BJ (cell line): Measurements from ENCODE around the gene HSDL2. TPM values are rescaled to one million over a fixed set of nuclear protein-coding genes. Genes with fewer than 3 reads are reported as not detected.

Experiments used
- CTCF ChIA-PET: fragments of 350-600 bp; formaldehyde crosslinking; extraction: SDS; loops from one replicate; lab custom pipeline; 2021; ENCODE audit warnings: antibody characterized with exemption, inconsistent platforms; lab: Yijun Ruan, JAX
- POLR2A ChIA-PET: fragments of 300-600 bp; sonication (Branson Sonifier 250); formaldehyde crosslinking; extraction: SDS; loops from one replicate; lab custom pipeline; 2021; ENCODE audit warnings: antibody characterized with exemption; lab: Charles Lee
- DNase-seq: peaks from one replicate; pipeline ENCODE4 v3.0.0-alpha.2; 2011; ENCODE audit warnings: low read depth
- H3K27me3 ChIP-seq: 2 replicates; pipeline ENCODE4 v1.6.0; 2011; ENCODE audit warnings: low read length; ENCODE audit not compliant: control insufficient read depth, insufficient read depth
- H3K36me3 ChIP-seq: 2 replicates; pipeline ENCODE4 v1.5.1; 2011; ENCODE audit warnings: low read length; ENCODE audit not compliant: control insufficient read depth, insufficient read depth
- H3K4me3 ChIP-seq: 2 replicates; pipeline ENCODE4 v1.5.1; 2011; ENCODE audit warnings: low read depth, mild to moderate bottlenecking, control low read depth, low read length
- CTCF ChIP-seq: IDR thresholded peaks from 2 replicates; pipeline ENCODE4 v1.5.1; 2011; ENCODE audit warnings: low read depth, mild to moderate bottlenecking, control low read depth, inconsistent platforms, low read length, moderate library complexity; ENCODE audit not compliant: insufficient read depth
- polyA plus RNA-seq: library from polyadenylated mRNA; depleted of rRNA; stranded (reverse); fragments of >200 nt; gene quantifications from 2 replicates; pipeline ENCODE4 v1.2.3, GENCODE V29; 2011

HSDL2 gene
- polyA plus RNA-seq, 1 experiment, result 15.2 TPM

DNA sequence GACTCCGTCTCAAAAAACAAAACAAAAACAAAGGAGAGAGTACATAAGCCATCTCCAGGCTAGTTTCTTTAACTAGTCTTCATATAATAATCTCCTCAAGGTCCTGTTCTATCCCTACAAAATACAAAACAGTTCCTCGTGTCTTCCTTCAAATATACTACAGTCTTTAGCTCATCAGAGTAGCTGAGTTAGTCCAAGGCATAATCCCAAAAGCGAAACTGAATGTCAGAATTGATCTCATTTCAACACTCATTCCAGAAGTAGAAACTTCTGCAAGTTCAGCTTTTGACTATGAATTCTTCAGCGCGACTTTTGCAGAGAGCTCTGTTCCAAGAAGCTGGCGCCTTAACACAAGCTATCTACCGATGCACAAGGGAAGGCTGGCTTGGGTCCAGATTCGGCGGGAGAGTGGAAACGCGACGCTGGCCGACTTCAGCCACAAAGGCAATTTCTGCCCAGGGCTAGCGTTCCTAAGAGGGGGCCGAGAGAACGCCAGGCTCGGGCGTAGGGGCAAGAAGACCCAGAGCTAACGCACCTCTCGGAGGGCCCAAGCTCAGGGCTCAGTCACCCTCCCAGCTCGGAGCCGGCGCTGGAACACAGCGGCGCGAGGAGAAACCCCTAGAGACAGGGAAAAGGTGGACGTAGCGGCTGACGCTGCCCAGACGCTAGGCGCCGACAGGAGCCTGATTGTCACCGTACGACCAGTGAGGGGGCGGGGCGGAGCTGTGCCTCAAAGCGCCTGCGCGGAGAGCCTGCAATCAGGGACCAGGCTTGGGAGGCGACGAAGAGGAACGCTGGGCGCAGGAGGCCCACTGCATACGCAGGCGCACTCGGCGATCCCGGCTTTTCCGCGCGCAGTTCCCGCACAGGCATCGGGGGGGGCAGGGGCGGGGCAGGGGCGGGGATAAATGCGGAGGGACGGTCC, 469 bp upstream of the HSDL2 start:
- CTCF ChIA-PET, result interaction anchor here (0.6 to 2.7 kb wide), 8 partner anchors 9 to 440 kb away, joined by 3 to 10 read pairs (median 3); no protein-coding TSS in a partner anchor
- no peaks in the 10 kb centered on the region for H3K36me3 ChIP-seq
- H3K27me3 ChIP-seq, result no peaks in the 10 kb centered on the region
- DNase-seq, result peak; percentile 89
- peak overlapping the region; percentile 90 for H3K4me3 ChIP-seq
- TF ChIP-seq CTCF, result peak; percentile 14; the same call in 1 of the 2 replicates
- POLR2A ChIA-PET, result interaction anchor here (0.6 to 0.8 kb wide), 4 partner anchors 32 to 692 kb away, joined by 3 to 6 read pairs (median 6); no protein-coding TSS in a partner anchor

GRCh38 chr9:112380825-112381221, 915 bp downstream of the HSDL2 start:
- ChIA-PET CTCF (interaction anchor here (2.7 kb wide), 1 partner anchor 19 kb away, joined by 10 read pairs; no protein-coding TSS in a partner anchor), POLR2A (no interaction called here)
- DNase-seq, result no peak
- Histone ChIP-seq H3K4me3 (peak overlapping the region; percentile 90), H3K36me3 (no peaks in the 10 kb centered on the region), H3K27me3 (no peaks in the 10 kb centered on the region)
- TF ChIP-seq CTCF, result no peak

- H3K36me3 ChIP-seq, result no peaks in the 10 kb centered on the region
- no peak for TF ChIP-seq CTCF
- CTCF ChIA-PET, result no interaction called here
- no peak for DNase-seq
- POLR2A ChIA-PET, result no interaction called here
- no peak overlapping the region for H3K4me3 ChIP-seq
- H3K27me3 ChIP-seq, result no peaks in the 10 kb centered on the region
These were observed 2.2 kb downstream of the HSDL2 start for GRCh38 chr9:112382066-112382465.

GRCh38 chr9:112382501-112383364, 2.8 kb downstream of the HSDL2 start:
- ChIA-PET POLR2A (no interaction called here), CTCF (no interaction called here)
- TF ChIP-seq CTCF, result no peak
- Histone ChIP-seq H3K36me3 (no peaks in the 10 kb centered on the region), H3K27me3 (no peaks in the 10 kb centered on the region), H3K4me3 (no peak overlapping the region)
- DNase-seq, result no peak
